IPS DF 19.7 (cell line): ENCODE data around the gene RNGTT.
"Not testable (repeated sequence)": the region's sequence is repeated elsewhere in the genome, so short reads cannot be mapped to it uniquely, and the experiment has no call there.

Source experiments
- DNase-seq: peaks from one replicate; pipeline ENCODE4 v3.0.0-alpha.2; 2013; ENCODE audit warnings: low read depth, low spot score

The RNGTT gene

GRCh38 chr6:88914180-88914579 lies 49.2 kb downstream of the RNGTT start:
- DNase-seq = no peak

GRCh38 chr6:88913471-88913870 lies 49.9 kb downstream of the RNGTT start:
- DNase-seq = no peak

GRCh38 chr6:88910922-88911778 lies 52.3 kb downstream of the RNGTT start:
- no peak for DNase-seq

GRCh38 chr6:88908598-88909548 lies 54.5 kb downstream of the RNGTT start:
- no peak for DNase-seq

- not testable (repeated sequence) for DNase-seq
Measured at GRCh38 chr6:88907148-88907547, 56.3 kb downstream of the RNGTT start.

GRCh38 chr6:88899569-88900316 lies 63.7 kb downstream of the RNGTT start:
- no peak for DNase-seq

- DNase-seq = no peak
Measured at GRCh38 chr6:88895911-88896310, 67.5 kb downstream of the RNGTT start.

- no peak for DNase-seq
Measured at GRCh38 chr6:88890860-88891845, 72.3 kb downstream of the RNGTT start.

- no peak for DNase-seq
Measured at GRCh38 chr6:88890394-88890793, 73.0 kb downstream of the RNGTT start.

GRCh38 chr6:88884361-88884760 lies 79.1 kb downstream of the RNGTT start:
- no peak for DNase-seq

GRCh38 chr6:88882536-88882935 lies 80.9 kb downstream of the RNGTT start:
- DNase-seq = no peak

- DNase-seq = no peak
Measured at GRCh38 chr6:88881451-88881850, 82.0 kb downstream of the RNGTT start.

- no peak for DNase-seq
Measured at GRCh38 chr6:88880021-88880420, 83.4 kb downstream of the RNGTT start.

- no peak for DNase-seq
Measured at GRCh38 chr6:88877893-88878292, 85.5 kb downstream of the RNGTT start.

- DNase-seq = no peak
Measured at GRCh38 chr6:88872962-88873361, 90.5 kb downstream of the RNGTT start.

- DNase-seq = no peak
Measured at GRCh38 chr6:88871498-88871897, 91.9 kb downstream of the RNGTT start.

GRCh38 chr6:88870717-88871330 lies 92.6 kb downstream of the RNGTT start:
- DNase-seq = no peak

GRCh38 chr6:88869263-88870020 lies 94.0 kb downstream of the RNGTT start:
- DNase-seq = no peak
